ENCODE results near the gene SCMH1. TPM values are rescaled to one million over a fixed set of nuclear protein-coding genes. Genes with fewer than 3 reads are reported as not detected.

The SCMH1 gene
- total and polyA plus RNA-seq, 11 donors: 36.0 to 56.2 (median 43.0) TPM

DNA sequence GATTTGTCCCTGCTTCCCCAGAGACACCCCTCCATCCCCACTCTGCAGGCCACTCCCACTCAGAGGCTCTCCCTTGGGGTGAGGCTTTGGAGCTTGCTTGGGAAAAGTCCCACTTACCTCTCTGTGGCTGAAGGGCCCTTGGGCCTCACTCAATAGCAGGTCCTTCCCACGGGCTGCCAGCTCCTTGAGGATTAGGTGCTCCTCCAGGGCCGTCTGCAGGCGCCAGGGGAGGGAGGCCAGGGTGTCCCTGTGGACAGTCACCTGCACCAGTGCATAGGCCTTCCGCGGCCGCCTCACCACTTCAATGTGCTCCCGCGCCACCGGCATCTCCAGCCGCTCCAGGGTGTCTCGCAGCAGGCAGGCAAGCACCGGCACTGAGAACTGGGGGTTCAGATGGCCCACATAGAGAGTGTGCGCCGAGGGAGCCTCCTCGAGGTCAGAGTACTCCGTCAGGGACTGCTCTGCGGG, 222.0 kb downstream of the SCMH1 start:
- Histone ChIP-seq H3K4me1 (peaks cover 0 to 25% (median 19%) of the 10 kb centered on the region in 12 donors), H3K27me3 (no peaks in the 10 kb centered on the region), H3K27ac (no peak overlapping the region), H3K9me3 (no peaks in the 10 kb centered on the region), H3K36me3 (peaks cover 0 to 21% (median 7%) of the 10 kb centered on the region in 9 donors), H3K4me3 (no peak overlapping the region)
- peak in 1 of 4 donors; percentile 3 for ATAC-seq
- 95 to 96% (median 96%) methylated on average over 16 to 17 of the region's 17 CpGs for WGBS, 4 donors
- TF ChIP-seq, protein P1, sequence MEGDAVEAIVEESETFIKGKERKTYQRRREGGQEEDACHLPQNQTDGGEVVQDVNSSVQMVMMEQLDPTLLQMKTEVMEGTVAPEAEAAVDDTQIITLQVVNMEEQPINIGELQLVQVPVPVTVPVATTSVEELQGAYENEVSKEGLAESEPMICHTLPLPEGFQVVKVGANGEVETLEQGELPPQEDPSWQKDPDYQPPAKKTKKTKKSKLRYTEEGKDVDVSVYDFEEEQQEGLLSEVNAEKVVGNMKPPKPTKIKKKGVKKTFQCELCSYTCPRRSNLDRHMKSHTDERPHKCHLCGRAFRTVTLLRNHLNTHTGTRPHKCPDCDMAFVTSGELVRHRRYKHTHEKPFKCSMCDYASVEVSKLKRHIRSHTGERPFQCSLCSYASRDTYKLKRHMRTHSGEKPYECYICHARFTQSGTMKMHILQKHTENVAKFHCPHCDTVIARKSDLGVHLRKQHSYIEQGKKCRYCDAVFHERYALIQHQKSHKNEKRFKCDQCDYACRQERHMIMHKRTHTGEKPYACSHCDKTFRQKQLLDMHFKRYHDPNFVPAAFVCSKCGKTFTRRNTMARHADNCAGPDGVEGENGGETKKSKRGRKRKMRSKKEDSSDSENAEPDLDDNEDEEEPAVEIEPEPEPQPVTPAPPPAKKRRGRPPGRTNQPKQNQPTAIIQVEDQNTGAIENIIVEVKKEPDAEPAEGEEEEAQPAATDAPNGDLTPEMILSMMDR (IDR thresholded peaks at IDR 0.05): no peak
- TF ChIP-seq POLR2A (IDR thresholded peaks at IDR 0.05): no peak
- DNase-seq: no peak
- intact Hi-C loops (cut with DNase I): loop anchor here in 1 of 10 donors (10.0 kb wide), 1 partner anchor 225 kb away; the partner anchor contains the start of gene SCMH1

DNA sequence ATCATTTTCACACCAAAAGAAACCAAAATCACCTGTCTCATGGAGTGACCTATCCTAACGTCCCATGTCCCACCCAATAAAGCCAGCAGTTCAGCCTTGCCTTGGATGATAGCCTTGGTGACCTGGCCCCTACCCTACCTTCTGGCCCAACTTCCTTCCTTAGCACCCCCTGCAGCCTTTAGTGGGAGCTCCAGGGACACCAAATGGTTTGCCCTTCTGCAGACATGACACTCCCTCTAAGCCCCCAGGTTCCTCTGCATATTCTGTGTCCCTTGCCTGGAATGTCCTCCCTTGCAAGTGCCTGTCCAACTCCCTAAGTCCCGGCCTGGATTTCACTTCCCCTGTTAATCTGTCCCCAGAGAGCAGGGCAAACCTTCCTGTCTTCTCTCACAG, 222.8 kb downstream of the SCMH1 start:
- 43 to 59% (median 54%) methylated on average over 2 of the region's 2 CpGs for WGBS, 4 donors
- ATAC-seq (no peak), DNase-seq (no peak)
- Histone ChIP-seq H3K27ac (no peak overlapping the region), H3K9me3 (no peaks in the 10 kb centered on the region), H3K36me3 (peaks cover 0 to 21% (median 1%) of the 10 kb centered on the region in 9 donors), H3K4me3 (no peak overlapping the region), H3K27me3 (no peaks in the 10 kb centered on the region), H3K4me1 (peaks cover 0 to 33% (median 24%) of the 10 kb centered on the region in 12 donors)
- TF ChIP-seq, protein P1 (IDR thresholded peaks at IDR 0.05): no peak
- TF ChIP-seq POLR2A (IDR thresholded peaks at IDR 0.05): no peak
- intact Hi-C loops (cut with DNase I): no loop called here

DNA sequence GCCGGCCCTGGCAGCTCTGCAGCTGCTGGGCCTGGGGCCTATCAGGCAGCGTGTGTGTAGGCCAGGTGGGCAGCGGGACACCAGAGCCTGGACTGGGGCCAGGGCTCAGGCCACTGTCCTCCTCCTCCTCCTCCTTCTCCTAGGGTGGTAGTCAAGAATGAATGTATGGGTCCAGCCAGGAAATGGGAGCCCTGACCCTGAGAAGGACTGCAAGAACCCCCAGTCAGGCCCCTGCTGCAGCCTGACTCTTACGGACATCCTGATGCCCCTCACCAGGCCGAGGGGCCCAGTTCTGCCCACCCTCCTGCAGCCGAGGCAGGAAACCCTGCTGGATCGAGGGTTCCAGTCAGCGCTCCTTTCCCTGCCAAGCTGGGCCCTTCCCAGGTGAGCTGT, 224.1 kb downstream of the SCMH1 start:
- peaks cover 0 to 46% (median 29%) of the 10 kb centered on the region in 12 donors for H3K4me1 ChIP-seq
- H3K9me3 ChIP-seq: no peaks in the 10 kb centered on the region
- no peak overlapping the region for H3K4me3 ChIP-seq
- WGBS, 4 donors: 93 to 97% (median 95%) methylated on average over 4 to 8 of the region's 8 CpGs
- TF ChIP-seq POLR2A (IDR thresholded peaks at IDR 0.05): no peak
- TF ChIP-seq, protein P1 (IDR thresholded peaks at IDR 0.05): no peak
- H3K27me3 ChIP-seq: no peaks in the 10 kb centered on the region
- no peak for DNase-seq
- no peak for ATAC-seq
- intact Hi-C loops (cut with DNase I): no loop called here
- peaks cover 0 to 24% (median 0%) of the 10 kb centered on the region in 9 donors for H3K36me3 ChIP-seq
- no peak overlapping the region for H3K27ac ChIP-seq

DNA sequence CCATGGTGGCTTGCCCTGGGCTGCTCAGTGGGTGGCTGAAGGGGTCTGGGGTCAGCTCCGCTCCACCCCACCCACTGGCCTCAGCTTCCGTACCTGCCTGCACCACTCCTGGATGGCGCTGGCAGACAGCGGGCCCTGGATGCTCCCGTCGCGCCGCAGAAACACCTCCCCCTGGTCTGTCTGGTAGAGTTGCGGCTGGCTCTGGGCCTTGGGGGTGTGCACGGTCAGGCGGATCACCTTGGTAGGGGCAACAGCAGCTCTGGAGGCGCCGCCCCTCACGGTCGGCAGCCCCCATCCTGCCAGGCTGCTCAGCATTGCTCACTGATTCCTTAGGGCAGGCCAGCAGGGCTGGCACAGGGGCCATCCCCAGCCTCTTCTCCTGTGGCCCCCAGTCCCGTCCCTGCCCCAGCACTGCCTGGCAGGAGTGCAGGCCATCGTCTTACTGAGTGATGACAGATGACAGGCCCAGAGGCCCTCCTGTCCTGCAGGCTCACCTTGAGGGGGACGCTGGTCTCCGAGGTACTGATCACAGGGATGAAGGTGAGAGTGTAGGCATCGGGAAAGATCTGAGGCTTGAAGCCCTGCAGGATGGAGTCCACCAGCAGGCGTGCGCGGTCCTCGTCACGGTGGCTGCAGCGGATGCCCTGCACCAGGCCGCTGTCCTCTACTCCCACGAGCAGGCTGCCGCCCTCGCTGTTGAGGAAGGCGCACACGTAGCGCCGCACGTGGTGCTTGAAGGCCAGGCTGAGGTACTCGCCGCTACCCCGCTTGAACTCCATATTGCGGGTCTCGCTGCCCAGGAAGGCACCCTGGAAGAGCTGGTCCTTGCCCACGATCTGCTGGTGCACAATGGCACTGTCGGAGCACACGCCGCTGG, 224.7 kb downstream of the SCMH1 start:
- DNase-seq (no peak), ATAC-seq (no peak)
- WGBS, 4 donors: 96 to 98% (median 96%) methylated on average over 30 to 44 of the region's 44 CpGs
- Histone ChIP-seq H3K36me3 (peaks cover 0 to 30% (median 2%) of the 10 kb centered on the region in 9 donors), H3K9me3 (no peaks in the 10 kb centered on the region), H3K4me1 (peaks cover 0 to 49% (median 31%) of the 10 kb centered on the region in 12 donors), H3K27ac (no peak overlapping the region), H3K27me3 (no peaks in the 10 kb centered on the region), H3K4me3 (no peak overlapping the region)
- no peak for TF ChIP-seq POLR2A (IDR thresholded peaks at IDR 0.05)
- TF ChIP-seq, protein P1 (IDR thresholded peaks at IDR 0.05): no peak
- intact Hi-C loops (cut with DNase I): no loop called here
